PC-3 (cell line): ENCODE data around the gene SLMAP. TPM values are rescaled to one million over a fixed set of nuclear protein-coding genes. Genes with fewer than 3 reads are reported as not detected.

ENCODE experiments used
- ATAC-seq: fragments of 200-7000 bp; cut with Tn5 transposase; 2 replicates; pipeline ENCODE4 v1.9.1; 2020; ENCODE audit warnings: mild to moderate bottlenecking, moderate library complexity
- BruUV-seq: library from RNA; stranded (reverse); fragments of 400-500 nt; replicated peaks from 2 replicates; lab custom pipeline; 2021; lab: Mats Ljungman, UMichigan
- CTCF ChIA-PET: fragments of 300-600 bp; sonication (Branson Sonifier 250); formaldehyde crosslinking; loops from one replicate; lab custom pipeline; 2022; ENCODE audit warnings: antibody characterized with exemption; lab: Charles Lee
- POLR2A ChIA-PET: fragments of 300-600 bp; sonication (Branson Sonifier 250); formaldehyde crosslinking; loops from one replicate; lab custom pipeline; 2022; ENCODE audit warnings: antibody characterized with exemption; ENCODE audit not compliant: unreplicated experiment; lab: Charles Lee
- DNase-seq: peaks from one replicate; pipeline ENCODE4 v3.0.0-alpha.2; 2015
- H2AFZ ChIP-seq: fragments of 300-600 bp; sonication (generic); 2 replicates; pipeline ENCODE4 v1.6.0; 2016; ENCODE audit warnings: antibody characterized with exemption, low read length
- H3F3A ChIP-seq: fragments of 300-600 bp; sonication (generic); one replicate; pipeline ENCODE4 v1.6.0; 2017; ENCODE audit warnings: antibody characterized with exemption, low read length, control low read depth, mild to moderate bottlenecking; ENCODE audit not compliant: unreplicated experiment
- H3K27ac ChIP-seq: fragments of 300-600 bp; sonication (generic); 2 replicates; pipeline ENCODE4 v1.5.1; 2016; ENCODE audit warnings: mild to moderate bottlenecking, low read length
- H3K27me3 ChIP-seq: fragments of 300-600 bp; sonication (generic); 2 replicates; pipeline ENCODE4 v1.6.1; 2016; ENCODE audit warnings: low read length, mixed read lengths
- H3K36me3 ChIP-seq: fragments of 300-600 bp; sonication (generic); 2 replicates; pipeline ENCODE4 v1.6.1; 2016; ENCODE audit warnings: low read depth, mixed run types, low read length, mixed read lengths
- H3K4me1 ChIP-seq: fragments of 300-600 bp; sonication (generic); 2 replicates; pipeline ENCODE4 v1.5.1; 2016; ENCODE audit warnings: low read length; ENCODE audit not compliant: insufficient read depth
- H3K4me2 ChIP-seq: fragments of 300-600 bp; sonication (generic); 2 replicates; pipeline ENCODE4 v1.6.0; 2016; ENCODE audit warnings: low read length
- H3K4me3 ChIP-seq: fragments of 300-600 bp; sonication (generic); 2 replicates; pipeline ENCODE4 v1.5.1; 2016; ENCODE audit warnings: mild to moderate bottlenecking, low read length, mixed read lengths
- H3K79me2 ChIP-seq: fragments of 300-600 bp; sonication (generic); 2 replicates; pipeline ENCODE4 v1.6.1; 2017; ENCODE audit warnings: low read length, mixed read lengths
- H3K9ac ChIP-seq: fragments of 300-600 bp; sonication (generic); 2 replicates; pipeline ENCODE4 v1.6.0; 2016; ENCODE audit warnings: mild to moderate bottlenecking, low read length
- H3K9me2 ChIP-seq: fragments of 300-600 bp; sonication (generic); replicated peaks from 2 replicates; pipeline ENCODE4 v1.6.1; 2016; ENCODE audit warnings: mixed run types, low read length, mixed read lengths
- H3K9me3 ChIP-seq: fragments of 300-600 bp; sonication (generic); 2 replicates; pipeline ENCODE4 v1.6.1; 2016; ENCODE audit warnings: low read length, mixed read lengths
- H4K20me1 ChIP-seq: fragments of 300-600 bp; sonication (generic); 2 replicates; pipeline ENCODE4 v1.6.1; 2016; ENCODE audit warnings: low read length, mixed read lengths
- CTCF ChIP-seq: fragments of 300-600 bp; sonication (generic); conservative IDR thresholded peaks from 2 replicates; pipeline ENCODE4 v1.5.1; 2017; ENCODE audit warnings: antibody characterized with exemption, low read depth, mild to moderate bottlenecking, low read length
- EZH2 ChIP-seq: fragments of 300-600 bp; sonication (generic); IDR thresholded peaks from one replicate; pipeline ENCODE4 v1.6.1; 2017; ENCODE audit warnings: antibody characterized with exemption, mild to moderate bottlenecking, low read length; ENCODE audit not compliant: unreplicated experiment
- EZH2phosphoT487 ChIP-seq: fragments of 300-600 bp; sonication (generic); IDR thresholded peaks from 2 replicates; pipeline ENCODE4 v1.6.1; 2018; ENCODE audit warnings: mild to moderate bottlenecking, antibody characterized with exemption, low read length, borderline replicate concordance
- intact Hi-C: fragments of 100-400 bp; cut with micrococcal nuclease; formaldehyde crosslinking; loops from 2 replicates; pipeline ENCODE4 v1.9.0; 2023
- total RNA-seq: library from RNA; depleted of rRNA; stranded (reverse); fragments of >200 nt; gene quantifications from 2 replicates; pipeline ENCODE4 v1.2.3, GENCODE V29; 2014

Gene SLMAP
- total RNA-seq, 1 experiment from 2014 or later: 60.0 TPM

DNA sequence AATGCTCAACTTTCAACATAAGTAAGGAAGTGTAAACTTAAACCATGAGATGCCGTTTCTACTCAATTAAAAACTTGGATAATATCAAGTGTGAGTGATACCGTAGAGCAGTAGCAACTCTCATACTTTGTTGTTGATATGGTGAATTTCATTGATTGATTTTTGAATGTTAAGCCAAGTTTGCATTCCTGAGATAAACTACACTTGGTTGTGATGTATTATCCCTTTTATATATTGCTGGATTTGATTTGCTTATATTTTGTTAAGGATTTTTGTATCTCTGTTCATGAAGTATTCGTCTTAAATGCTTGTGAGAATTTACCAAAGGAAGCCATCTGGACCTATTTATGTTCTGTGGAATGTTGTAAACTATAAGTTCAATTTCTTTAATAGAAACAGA lies 21.7 kb downstream of the SLMAP start:
- intact Hi-C loops: no loop called here
- DNase-seq (no peak), ATAC-seq (no peak)
- H3K36me3 ChIP-seq: no peaks in the 10 kb centered on the region
- peaks cover 94% of the 10 kb centered on the region for H3K79me2 ChIP-seq
- H3K9me3 ChIP-seq: no peaks in the 10 kb centered on the region
- no peaks in the 10 kb centered on the region for H3K9me2 ChIP-seq
- no peak overlapping the region for H2AFZ ChIP-seq
- H3K27me3 ChIP-seq: no peaks in the 10 kb centered on the region
- peaks cover 2% of the 10 kb centered on the region for H3K4me1 ChIP-seq
- POLR2A ChIA-PET: no interaction called here
- CTCF ChIA-PET: no interaction called here
- no peak overlapping the region for H3K4me3 ChIP-seq
- TF ChIP-seq EZH2phosphoT487 (no peak), CTCF (no peak), EZH2 (no peak)
- H3K4me2 ChIP-seq: no peak overlapping the region
- H3K9ac ChIP-seq: no peak overlapping the region
- no peaks in the 10 kb centered on the region for H3F3A ChIP-seq
- BruUV-seq: no TSS peak
- no peak overlapping the region for H3K27ac ChIP-seq
- H4K20me1 ChIP-seq: peaks cover 28% of the 10 kb centered on the region

GRCh38 chr3:57778494-57778893 lies 22.4 kb downstream of the SLMAP start:
- Histone ChIP-seq H2AFZ (no peak overlapping the region), H3K9me3 (no peaks in the 10 kb centered on the region), H3K27me3 (no peaks in the 10 kb centered on the region), H3K4me2 (no peak overlapping the region), H3K27ac (no peak overlapping the region), H3K4me3 (no peak overlapping the region), H3K79me2 (peaks cover 94% of the 10 kb centered on the region), H3K9me2 (no peaks in the 10 kb centered on the region), H3K4me1 (peaks cover 9% of the 10 kb centered on the region), H4K20me1 (peaks cover 21% of the 10 kb centered on the region), H3F3A (no peaks in the 10 kb centered on the region), H3K9ac (no peak overlapping the region), H3K36me3 (no peaks in the 10 kb centered on the region)
- CTCF ChIA-PET: no interaction called here
- ATAC-seq: no peak
- POLR2A ChIA-PET: interaction anchor here (0.7 kb wide), 1 partner anchor 23 kb away, joined by 8 read pairs; the partner anchor contains the start of gene SLMAP
- intact Hi-C loops: no loop called here
- no TSS peak for BruUV-seq
- TF ChIP-seq EZH2phosphoT487 (no peak), CTCF (no peak), EZH2 (no peak)
- DNase-seq: no peak

- no peaks in the 10 kb centered on the region for H3K27me3 ChIP-seq
- ChIA-PET CTCF (no interaction called here), POLR2A (no interaction called here)
- H3K79me2 ChIP-seq: peaks cover 95% of the 10 kb centered on the region
- no peak overlapping the region for H3K4me2 ChIP-seq
- no peaks in the 10 kb centered on the region for H3K9me3 ChIP-seq
- DNase-seq (no peak), ATAC-seq (no peak)
- no TSS peak for BruUV-seq
- no peak overlapping the region for H3K27ac ChIP-seq
- peaks cover 21% of the 10 kb centered on the region for H4K20me1 ChIP-seq
- no peak overlapping the region for H3K4me3 ChIP-seq
- peaks cover 12% of the 10 kb centered on the region for H3K4me1 ChIP-seq
- H3K9ac ChIP-seq: no peak overlapping the region
- no peaks in the 10 kb centered on the region for H3K36me3 ChIP-seq
- TF ChIP-seq EZH2: no peak
- TF ChIP-seq CTCF: no peak
- no peak for TF ChIP-seq EZH2phosphoT487
- intact Hi-C loops: no loop called here
- H2AFZ ChIP-seq: no peak overlapping the region
- no peaks in the 10 kb centered on the region for H3K9me2 ChIP-seq
- no peaks in the 10 kb centered on the region for H3F3A ChIP-seq
These were observed 23.6 kb downstream of the SLMAP start for GRCh38 chr3:57779666-57780065.
